SK-N-MC (cell line): ENCODE data around the gene SMURF1.

Source experiments
- EZH2 ChIP-seq: fragments of 200-600 bp; sonication (generic); IDR thresholded peaks from one replicate; pipeline ENCODE4 v1.6.1; 2017; ENCODE audit warnings: antibody characterized with exemption
- FOXP2 ChIP-seq: optimal IDR thresholded peaks from 2 replicates; pipeline ENCODE3; 2011; ENCODE audit warnings: mild to moderate bottlenecking, moderate library complexity; ENCODE audit not compliant: insufficient read depth; ENCODE audit errors: extremely low read length, control extremely low read depth
- POLR2AphosphoS5 ChIP-seq: IDR thresholded peaks from 2 replicates; pipeline ENCODE4 v1.6.1; 2012; ENCODE audit warnings: mild to moderate bottlenecking, low read depth, low read length, borderline replicate concordance

DNA sequence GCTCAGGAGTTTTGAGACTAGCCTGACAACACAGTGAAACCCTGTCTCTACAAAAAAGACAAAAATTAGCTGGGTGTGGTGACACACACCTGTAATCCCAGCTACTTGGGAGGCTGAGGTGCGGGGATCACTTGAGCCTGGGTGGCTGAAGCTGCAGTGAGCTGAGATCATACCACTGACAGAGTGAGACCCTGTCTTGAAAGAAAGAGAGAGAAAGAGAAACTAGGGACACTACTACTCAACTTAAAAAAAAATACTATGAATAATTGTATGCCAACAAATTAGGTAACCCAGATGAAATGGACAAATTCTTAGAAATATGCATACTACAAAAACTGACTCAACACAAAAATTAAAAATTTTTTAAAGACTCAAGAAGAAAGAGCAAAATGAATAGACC lies 28.5 kb downstream of the SMURF1 start:
- TF ChIP-seq EZH2: no peak
- no peak for TF ChIP-seq POLR2AphosphoS5
- TF ChIP-seq FOXP2: no peak
